ENCODE data around the gene TNFAIP2.

- TF ChIP-seq EZH2 (optimal IDR thresholded peaks at IDR 0.05; ENCODE audit: low read depth, low read length) (no peak), CTCF (IDR thresholded peaks at IDR 0.05; ENCODE audit: low read length) (no peak), EZH2phosphoT487 (IDR thresholded peaks at IDR 0.05; ENCODE audit: low read length) (no peak)
Measured at GRCh38 chr14:103142721-103143302, 19.6 kb downstream of the TNFAIP2 start.
